Duodenal mucosa (tissue), 2 donors: ENCODE results near the gene FKBP1B.

ENCODE experiments used
- H3K27ac ChIP-seq: one replicate; pipeline ENCODE4 v1.7.0; 2013; ENCODE audit warnings: low read depth, low read length
- H3K27me3 ChIP-seq, 2 donors: one replicate each; pipeline ENCODE4 v1.7.0; 2013; ENCODE audit warnings: low read length in 2 of 2, control low read depth in 1 of 2; ENCODE audit not compliant: insufficient read depth in 2 of 2, control insufficient read depth in 1 of 2
- H3K36me3 ChIP-seq, 2 donors: one replicate each; pipeline ENCODE4 v1.7.0; 2013; ENCODE audit warnings: low read length in 2 of 2, control low read depth in 1 of 2; ENCODE audit not compliant: insufficient read depth in 2 of 2, control insufficient read depth in 1 of 2
- H3K4me1 ChIP-seq, 2 donors: one replicate each; pipeline ENCODE4 v1.7.0; 2013; ENCODE audit warnings: low read length in 2 of 2, control low read depth in 1 of 2; ENCODE audit not compliant: insufficient read depth in 2 of 2, control insufficient read depth in 1 of 2
- H3K4me3 ChIP-seq, 2 donors: one replicate each; pipeline ENCODE4 v1.7.0; 2013; ENCODE audit warnings: low read length in 2 of 2, low read depth in 1 of 2
- H3K9ac ChIP-seq, 2 donors: one replicate each; pipeline ENCODE4 v1.7.0; 2013; ENCODE audit warnings: low read length in 2 of 2, low read depth in 1 of 2
- H3K9me3 ChIP-seq, 2 donors: one replicate each; pipeline ENCODE4 v1.7.0; 2013; ENCODE audit warnings: low read length in 2 of 2, control low read depth in 1 of 2; ENCODE audit not compliant: control insufficient read depth in 1 of 2

The FKBP1B gene

DNA sequence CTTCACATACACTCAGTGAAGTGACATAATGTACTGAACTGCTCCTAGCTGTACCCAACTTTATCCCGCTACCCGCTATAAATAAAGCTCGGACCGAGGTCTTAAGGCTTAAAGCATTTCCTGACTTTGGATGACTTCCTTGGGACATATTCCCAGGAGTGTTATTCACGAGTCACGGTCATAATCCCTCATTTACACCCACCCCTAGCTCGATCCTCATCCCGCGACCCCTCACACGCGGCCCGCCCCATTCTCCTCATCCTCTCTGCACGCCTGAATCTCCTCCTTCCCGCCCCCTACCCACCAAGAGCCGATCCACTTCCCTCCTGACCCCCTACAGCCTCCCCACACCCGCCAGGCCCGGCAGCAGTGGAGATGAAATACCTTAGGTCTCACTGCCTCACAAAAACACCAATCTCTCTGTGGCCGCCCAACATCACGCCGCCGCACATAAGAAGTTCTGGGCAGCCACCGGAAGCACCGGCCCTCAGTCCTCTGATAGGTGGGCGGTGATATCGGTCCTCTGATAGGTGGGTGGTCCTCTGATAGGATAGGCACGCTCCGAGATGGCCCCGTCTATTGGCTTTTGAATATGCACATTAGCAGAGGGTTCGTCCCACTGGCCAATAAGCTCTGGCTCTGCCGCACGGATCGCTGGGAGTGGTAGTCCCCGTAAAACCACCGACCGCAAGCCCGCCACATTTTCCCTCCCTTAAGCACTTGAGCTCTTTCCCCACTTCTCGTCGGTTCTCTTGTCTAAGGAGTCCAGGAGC is 2.4 kb upstream of the FKBP1B start, which contains the start of gene WDCP:
TSS of gene WDCP (minus strand) at position 462 of the 773 bp plus-strand sequence. CDS start 7,897 bp downstream, outside the sequence.
- no peaks in the 10 kb centered on the region for H3K9me3 ChIP-seq
- H3K36me3 ChIP-seq = no peaks in the 10 kb centered on the region
- peak within 1 kb of the TSS; percentile 65 to 74 for H3K9ac ChIP-seq
- peaks cover 0 to 3% of the 10 kb centered on the region in 2 donors for H3K27me3 ChIP-seq
- peaks cover 14 to 15% of the 10 kb centered on the region in 2 donors for H3K4me1 ChIP-seq
- H3K27ac ChIP-seq = no peak within 1 kb of the TSS
- peak within 1 kb of the TSS; percentile 79 to 85 for H3K4me3 ChIP-seq

DNA sequence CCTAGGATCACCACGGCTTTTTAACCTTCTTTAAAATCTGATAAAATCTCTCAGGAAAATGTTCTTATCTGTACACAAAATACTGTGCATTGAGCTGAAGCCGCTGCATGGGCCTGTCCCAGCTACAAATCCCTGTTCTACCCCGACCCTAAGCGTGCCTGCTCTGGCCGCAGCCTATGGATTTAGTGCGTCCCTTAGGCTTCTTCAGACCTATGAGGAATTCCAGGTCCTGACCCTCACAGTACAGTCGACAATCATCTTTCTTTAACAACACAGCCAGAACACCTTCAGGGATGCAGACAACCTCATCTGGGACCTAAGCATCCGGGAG is 1.9 kb upstream of the FKBP1B start:
- H3K36me3 ChIP-seq = no peaks in the 10 kb centered on the region
- peak overlapping the region in 1 of 2 donors; percentile 14 for H3K9ac ChIP-seq
- peak overlapping the region in 1 of 2 donors; percentile 56 for H3K4me3 ChIP-seq
- H3K9me3 ChIP-seq = no peaks in the 10 kb centered on the region
- H3K27ac ChIP-seq = no peak overlapping the region
- H3K27me3 ChIP-seq = peaks cover 0 to 3% of the 10 kb centered on the region in 2 donors
- peaks cover 14 to 15% of the 10 kb centered on the region in 2 donors for H3K4me1 ChIP-seq

DNA sequence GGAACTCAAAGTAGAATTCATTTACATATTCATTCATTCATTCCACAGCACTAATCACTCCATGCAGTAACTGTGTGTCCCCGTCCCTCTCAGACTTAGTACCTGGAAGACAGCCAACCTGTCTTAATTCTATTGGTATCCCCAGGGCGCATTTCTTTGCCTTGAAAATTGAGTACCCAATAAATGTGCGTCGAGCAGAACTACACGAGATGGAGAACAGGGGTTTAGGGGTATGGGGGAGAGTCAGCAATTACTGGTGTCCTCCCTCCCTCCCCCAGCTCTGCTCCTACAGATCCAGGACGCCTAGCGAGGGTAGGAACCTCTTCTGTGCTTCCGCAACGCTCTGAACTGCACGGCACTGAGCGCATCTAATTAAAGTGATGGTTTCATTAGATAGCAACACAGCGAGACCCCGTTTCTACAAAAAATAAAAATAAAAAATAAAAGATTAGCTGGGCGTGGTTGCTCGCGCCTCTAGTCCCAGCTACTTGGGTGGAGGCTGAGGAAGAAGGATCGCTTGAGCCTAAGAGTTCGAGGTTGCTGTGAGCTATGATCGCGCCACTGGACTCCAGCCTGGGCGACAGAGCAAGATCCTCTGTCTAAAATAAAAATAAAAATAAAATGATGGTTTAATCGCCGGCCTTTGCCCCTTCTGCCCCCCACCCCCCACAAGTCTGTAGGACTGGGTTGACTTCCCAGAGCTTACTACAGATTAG is 614 bp upstream of the FKBP1B start:
- H3K27ac ChIP-seq = no peak overlapping the region
- H3K4me3 ChIP-seq = peak overlapping the region; percentile 68 to 69
- peaks cover 14 to 15% of the 10 kb centered on the region in 2 donors for H3K4me1 ChIP-seq
- H3K36me3 ChIP-seq = no peaks in the 10 kb centered on the region
- H3K9ac ChIP-seq = no peak overlapping the region
- no peaks in the 10 kb centered on the region for H3K9me3 ChIP-seq
- peaks cover 0 to 3% of the 10 kb centered on the region in 2 donors for H3K27me3 ChIP-seq

DNA sequence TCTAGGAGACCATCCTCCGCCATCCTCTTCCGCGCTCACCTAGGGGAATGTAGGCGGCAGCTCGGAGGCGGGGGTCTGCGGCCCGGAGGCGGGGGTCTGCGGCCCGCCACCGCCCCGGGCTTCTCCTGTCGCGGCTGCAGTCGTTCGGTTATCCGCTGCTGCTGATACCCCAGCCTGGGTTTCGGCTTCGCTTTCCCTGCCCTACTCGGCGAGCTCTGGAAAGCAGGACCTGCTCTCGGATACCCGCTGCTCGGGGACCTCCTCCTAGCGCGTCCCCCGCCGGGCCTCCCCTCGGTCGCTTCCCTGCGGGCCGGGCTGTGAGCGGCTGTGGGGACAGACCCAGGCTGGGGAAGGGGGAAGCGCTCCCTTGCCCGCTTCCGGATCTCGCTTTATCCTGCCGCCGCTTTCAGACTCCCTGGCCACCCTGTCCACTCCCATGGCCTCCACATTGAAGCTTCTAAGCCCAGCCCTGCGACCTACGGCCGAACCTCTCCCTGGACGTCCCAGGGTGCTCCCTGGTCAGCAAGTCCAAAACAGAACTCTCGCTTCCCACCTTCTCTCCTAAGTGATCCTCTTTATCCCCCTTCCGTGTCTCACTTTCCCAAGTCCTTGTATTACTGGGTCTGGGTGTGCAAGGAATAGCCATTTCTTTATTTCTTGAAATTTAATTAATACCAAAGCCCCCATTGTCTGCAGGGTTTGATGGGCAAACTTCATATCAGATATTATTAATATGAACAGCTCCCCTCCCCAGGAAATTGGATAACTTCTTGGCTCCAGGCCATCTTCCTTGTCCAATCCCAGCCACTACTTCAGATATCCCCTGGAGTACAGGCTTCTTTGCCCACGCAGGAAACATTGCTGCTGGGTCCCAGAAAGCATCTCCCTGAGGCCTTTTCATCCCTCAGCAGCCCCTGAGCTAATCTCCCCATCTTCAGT is 769 bp downstream of the FKBP1B start:
- Histone ChIP-seq H3K4me3 (peak overlapping the region; percentile 68 to 69), H3K9ac (peak overlapping the region; percentile 67 to 72), H3K27ac (no peak overlapping the region), H3K36me3 (no peaks in the 10 kb centered on the region), H3K9me3 (no peaks in the 10 kb centered on the region), H3K27me3 (peaks cover 0 to 3% of the 10 kb centered on the region in 2 donors), H3K4me1 (peaks cover 14 to 15% of the 10 kb centered on the region in 2 donors)

DNA sequence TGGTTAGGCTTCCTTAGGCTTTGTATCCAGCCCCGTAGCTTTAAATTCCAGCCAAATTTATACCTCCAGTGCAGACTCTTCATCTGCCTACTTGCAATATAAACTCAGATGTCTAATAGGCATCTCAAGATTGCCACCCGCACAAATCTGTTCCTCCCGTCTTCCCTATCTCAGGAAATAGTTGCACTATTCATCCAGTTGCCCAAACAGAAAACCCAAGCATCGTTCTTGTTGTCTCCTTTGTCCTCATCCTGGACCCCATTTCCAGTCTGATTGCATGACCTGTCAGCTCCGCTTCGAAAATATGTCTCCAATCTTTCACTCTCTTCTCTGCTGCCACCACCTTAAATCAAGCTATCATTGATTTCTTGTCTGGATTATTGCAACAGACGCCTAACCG is 2.3 kb downstream of the FKBP1B start:
- H3K4me3 ChIP-seq = no peak overlapping the region
- no peak overlapping the region for H3K9ac ChIP-seq
- H3K27ac ChIP-seq = no peak overlapping the region

GRCh38 chr2:24052951-24053350 is 3.4 kb downstream of the FKBP1B start:
- Histone ChIP-seq H3K9me3 (no peaks in the 10 kb centered on the region), H3K36me3 (peaks cover 0 to 4% of the 10 kb centered on the region in 2 donors), H3K4me1 (peaks cover 5 to 10% of the 10 kb centered on the region in 2 donors), H3K4me3 (no peak overlapping the region), H3K27ac (no peak overlapping the region), H3K27me3 (peaks cover 0 to 3% of the 10 kb centered on the region in 2 donors), H3K9ac (no peak overlapping the region)

More for the DNA sequence above, 2.3 kb downstream of the FKBP1B start:
- Histone ChIP-seq H3K36me3 (peaks cover 0 to 4% of the 10 kb centered on the region in 2 donors), H3K9me3 (no peaks in the 10 kb centered on the region), H3K27me3 (peaks cover 0 to 3% of the 10 kb centered on the region in 2 donors), H3K4me1 (peaks cover 9 to 15% of the 10 kb centered on the region in 2 donors)

GRCh38 chr2:24054366-24055010 is 4.9 kb downstream of the FKBP1B start:
- no peak overlapping the region for H3K9ac ChIP-seq
- H3K36me3 ChIP-seq = peaks cover 0 to 4% of the 10 kb centered on the region in 2 donors
- H3K4me3 ChIP-seq = no peak overlapping the region
- H3K27ac ChIP-seq = no peak overlapping the region
- H3K4me1 ChIP-seq = peaks cover 0 to 5% of the 10 kb centered on the region in 2 donors
- H3K9me3 ChIP-seq = no peaks in the 10 kb centered on the region
- no peaks in the 10 kb centered on the region for H3K27me3 ChIP-seq

- no peaks in the 10 kb centered on the region for H3K27me3 ChIP-seq
- no peak overlapping the region for H3K27ac ChIP-seq
- H3K9me3 ChIP-seq = no peaks in the 10 kb centered on the region
- peaks cover 0 to 4% of the 10 kb centered on the region in 2 donors for H3K36me3 ChIP-seq
- H3K4me1 ChIP-seq = peaks cover 0 to 5% of the 10 kb centered on the region in 2 donors
- H3K4me3 ChIP-seq = no peak overlapping the region
- H3K9ac ChIP-seq = no peak overlapping the region
These were observed 6.2 kb downstream of the FKBP1B start for GRCh38 chr2:24055750-24056149.

- H3K27me3 ChIP-seq = no peaks in the 10 kb centered on the region
- H3K36me3 ChIP-seq = peaks cover 0 to 10% of the 10 kb centered on the region in 2 donors
- no peaks in the 10 kb centered on the region for H3K9me3 ChIP-seq
- H3K4me1 ChIP-seq = peaks cover 0 to 5% of the 10 kb centered on the region in 2 donors
- H3K27ac ChIP-seq = no peak overlapping the region
- H3K4me3 ChIP-seq = no peak overlapping the region
- no peak overlapping the region for H3K9ac ChIP-seq
These were observed 9.2 kb downstream of the FKBP1B start for GRCh38 chr2:24058564-24059271.
